ENCODE data around the gene CHPT1.
"Not testable (repeated sequence)": the region's sequence is repeated elsewhere in the genome, so short reads cannot be mapped to it uniquely, and the experiment has no call there.

The CHPT1 gene

GRCh38 chr12:101681627-101682026 is 15.8 kb upstream of the CHPT1 start:
- DNase-seq (ENCODE audit: low read depth, low spot score), result not testable (repeated sequence)

GRCh38 chr12:101685092-101685491 is 12.3 kb upstream of the CHPT1 start:
- no peak for DNase-seq (ENCODE audit: low read depth, low spot score)

GRCh38 chr12:101686176-101686575 is 11.3 kb upstream of the CHPT1 start:
- no peak for DNase-seq (ENCODE audit: low read depth, low spot score)

GRCh38 chr12:101690544-101691098 is 6.8 kb upstream of the CHPT1 start:
- DNase-seq (ENCODE audit: low read depth, low spot score), result no peak

- no peak for DNase-seq (ENCODE audit: low read depth, low spot score)
Measured at GRCh38 chr12:101691503-101692096, 5.8 kb upstream of the CHPT1 start.

- no peak for DNase-seq (ENCODE audit: low read depth, low spot score)
Measured at GRCh38 chr12:101694297-101694848, 3.1 kb upstream of the CHPT1 start.

- DNase-seq (ENCODE audit: low read depth, low spot score), result no peak
Measured at GRCh38 chr12:101694986-101695385, 2.5 kb upstream of the CHPT1 start.

GRCh38 chr12:101695706-101696105 is 1.7 kb upstream of the CHPT1 start:
- DNase-seq (ENCODE audit: low read depth, low spot score), result no peak

GRCh38 chr12:101696251-101697196 is 916 bp upstream of the CHPT1 start:
- DNase-seq (ENCODE audit: low read depth, low spot score), result no peak

- no peak for DNase-seq (ENCODE audit: low read depth, low spot score)
Measured at GRCh38 chr12:101697930-101698799, 725 bp downstream of the CHPT1 start.

- no peak for DNase-seq (ENCODE audit: low read depth, low spot score)
Measured at GRCh38 chr12:101698800-101699347, 1.4 kb downstream of the CHPT1 start.

- DNase-seq (ENCODE audit: low read depth, low spot score), result no peak
Measured at GRCh38 chr12:101700299-101700820, 2.9 kb downstream of the CHPT1 start.

- DNase-seq (ENCODE audit: low read depth, low spot score), result no peak
Measured at GRCh38 chr12:101703487-101703886, 6.0 kb downstream of the CHPT1 start.

GRCh38 chr12:101706403-101706802 is 9.0 kb downstream of the CHPT1 start:
- DNase-seq (ENCODE audit: low read depth, low spot score), result no peak

GRCh38 chr12:101707131-101707782 is 9.8 kb downstream of the CHPT1 start:
- DNase-seq (ENCODE audit: low read depth, low spot score), result no peak

GRCh38 chr12:101710288-101710687 is 12.8 kb downstream of the CHPT1 start:
- DNase-seq (ENCODE audit: low read depth, low spot score), result no peak

- no peak for DNase-seq (ENCODE audit: low read depth, low spot score)
Measured at GRCh38 chr12:101713059-101713682, 15.7 kb downstream of the CHPT1 start.

GRCh38 chr12:101713930-101714329 is 16.5 kb downstream of the CHPT1 start:
- no peak for DNase-seq (ENCODE audit: low read depth, low spot score)

- no peak for DNase-seq (ENCODE audit: low read depth, low spot score)
Measured at GRCh38 chr12:101714877-101715444, 17.5 kb downstream of the CHPT1 start.

- no peak for DNase-seq (ENCODE audit: low read depth, low spot score)
Measured at GRCh38 chr12:101719566-101719965, 22.1 kb downstream of the CHPT1 start.

Data from smooth muscle cell of the brain vasculature (primary cell).